GM19438 (cell line): ENCODE measurements around the gene TSC22D2.

Experiments
- ATAC-seq: cut with Tn5 transposase; IDR thresholded peaks from one replicate; pipeline ENCODE4 v1.9.1; 2021; ENCODE audit warnings: low read depth; ENCODE audit not compliant: unreplicated experiment

TSC22D2 gene

GRCh38 chr3:150408221-150409124, at the start of gene TSC22D2:
Gene TSC22D2 (plus strand): TSS chr3:150408298. CDS start chr3:150409351, 1,053 bp downstream.
- peak; percentile 55 for ATAC-seq

GRCh38 chr3:150359381-150359780, 48.7 kb upstream of the TSC22D2 start:
- no peak for ATAC-seq

DNA sequence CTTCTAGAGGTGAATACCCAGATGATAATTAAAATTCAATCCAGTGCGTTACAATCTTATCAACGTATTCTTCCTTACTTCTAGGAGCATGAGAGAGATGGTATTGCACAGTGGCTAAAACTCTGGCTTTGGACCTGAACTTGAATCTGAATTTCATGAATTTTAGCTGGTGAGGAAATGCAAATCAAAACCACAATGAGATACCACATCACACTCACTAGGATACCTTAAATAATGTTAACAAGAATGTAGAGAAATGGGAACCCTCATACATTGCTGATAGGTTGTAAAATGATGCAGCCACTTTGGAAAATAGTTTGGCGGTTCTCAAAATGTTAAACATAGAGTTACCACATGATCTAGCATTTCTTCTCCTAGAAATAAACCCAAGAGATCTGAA, 47.1 kb upstream of the TSC22D2 start:
- no peak for ATAC-seq

- no peak for ATAC-seq
These were observed 45.4 kb upstream of the TSC22D2 start for GRCh38 chr3:150362515-150363302.

GRCh38 chr3:150363420-150363819, 44.7 kb upstream of the TSC22D2 start:
- no peak for ATAC-seq

GRCh38 chr3:150365132-150365604, 42.9 kb upstream of the TSC22D2 start:
- ATAC-seq, result no peak

DNA sequence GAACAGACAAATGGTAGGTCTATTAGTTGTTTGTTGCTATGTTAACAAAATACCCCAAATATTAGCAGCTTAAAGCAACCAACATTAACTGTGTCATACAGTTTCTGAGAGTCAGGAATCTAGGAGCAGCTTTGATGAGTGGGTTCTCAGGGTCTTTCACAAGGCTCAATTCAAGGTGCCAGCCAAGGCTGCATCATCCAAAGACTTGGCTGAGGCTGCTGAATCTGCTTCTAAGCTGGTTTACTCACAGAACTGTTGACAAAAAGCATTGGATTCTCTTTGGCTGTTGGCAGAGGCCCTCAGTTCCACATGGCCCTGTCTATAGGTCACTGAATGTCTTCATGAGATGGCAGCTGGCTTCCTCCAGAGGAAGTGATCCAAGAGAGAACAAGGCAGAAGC, 40.3 kb upstream of the TSC22D2 start:
- no peak for ATAC-seq

- no peak for ATAC-seq
These were observed 37.9 kb upstream of the TSC22D2 start for GRCh38 chr3:150370122-150370602.

DNA sequence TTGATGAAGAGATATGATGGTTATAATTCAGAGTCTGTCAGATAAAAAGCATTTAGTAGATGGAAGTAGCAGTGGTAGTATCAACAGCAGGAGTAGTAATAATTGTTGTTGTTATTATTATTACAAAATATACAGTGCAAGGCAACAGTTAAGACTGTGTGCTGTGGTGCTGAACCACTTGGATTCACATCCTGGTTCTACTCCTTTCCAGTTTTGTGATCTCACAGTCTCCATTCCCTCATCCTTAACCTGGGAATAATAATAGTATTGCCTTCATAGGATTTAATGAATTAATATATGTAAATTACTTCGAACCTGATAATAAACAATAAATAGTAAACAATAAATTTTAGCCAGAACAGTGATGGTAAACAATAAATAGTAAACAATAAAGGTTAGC, 37.1 kb upstream of the TSC22D2 start:
- no peak for ATAC-seq

- no peak for ATAC-seq
These were observed 36.3 kb upstream of the TSC22D2 start for GRCh38 chr3:150371741-150372254.

- no peak for ATAC-seq
These were observed 35.8 kb upstream of the TSC22D2 start for GRCh38 chr3:150372320-150372719.

DNA sequence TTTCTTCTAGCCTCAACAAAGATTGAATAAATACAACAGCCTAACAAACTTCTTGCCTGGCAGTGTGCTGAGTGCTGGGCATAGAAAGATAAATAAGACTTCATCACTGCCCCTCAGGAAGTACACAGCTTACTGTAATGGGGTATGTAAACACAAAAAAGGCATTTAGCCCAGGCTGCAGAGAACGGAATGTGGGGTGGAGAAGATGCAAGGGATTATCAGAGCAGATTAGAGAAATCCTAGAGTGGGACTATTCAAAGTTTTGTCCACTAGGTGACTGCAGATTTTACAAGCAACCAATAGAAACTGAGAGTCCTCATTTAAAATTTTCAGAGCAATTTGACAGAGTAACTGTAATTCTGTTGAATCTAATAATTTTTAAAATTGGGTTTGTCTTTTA, 35.4 kb upstream of the TSC22D2 start:
- ATAC-seq, result no peak

- ATAC-seq, result no peak
These were observed 34.7 kb upstream of the TSC22D2 start for GRCh38 chr3:150373234-150373875.

DNA sequence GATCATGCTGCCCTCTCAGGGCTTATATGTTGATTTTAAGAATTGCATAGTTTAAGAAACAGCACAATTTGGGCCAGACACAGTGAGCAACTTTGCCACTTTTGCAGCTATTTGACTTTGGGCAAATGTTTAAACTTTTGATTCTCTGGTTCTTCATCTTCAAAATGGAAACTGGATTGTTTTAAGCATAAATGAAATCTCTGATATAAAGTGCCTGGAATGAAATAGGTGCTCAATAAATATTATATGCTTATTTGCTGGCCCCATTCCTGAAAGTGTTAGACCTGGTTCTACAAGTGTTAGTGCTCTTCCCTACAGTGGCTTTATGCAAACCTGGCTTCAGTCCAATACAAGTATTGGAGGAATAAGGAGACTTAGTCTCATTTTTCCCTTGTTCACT, 33.1 kb upstream of the TSC22D2 start:
- no peak for ATAC-seq

DNA sequence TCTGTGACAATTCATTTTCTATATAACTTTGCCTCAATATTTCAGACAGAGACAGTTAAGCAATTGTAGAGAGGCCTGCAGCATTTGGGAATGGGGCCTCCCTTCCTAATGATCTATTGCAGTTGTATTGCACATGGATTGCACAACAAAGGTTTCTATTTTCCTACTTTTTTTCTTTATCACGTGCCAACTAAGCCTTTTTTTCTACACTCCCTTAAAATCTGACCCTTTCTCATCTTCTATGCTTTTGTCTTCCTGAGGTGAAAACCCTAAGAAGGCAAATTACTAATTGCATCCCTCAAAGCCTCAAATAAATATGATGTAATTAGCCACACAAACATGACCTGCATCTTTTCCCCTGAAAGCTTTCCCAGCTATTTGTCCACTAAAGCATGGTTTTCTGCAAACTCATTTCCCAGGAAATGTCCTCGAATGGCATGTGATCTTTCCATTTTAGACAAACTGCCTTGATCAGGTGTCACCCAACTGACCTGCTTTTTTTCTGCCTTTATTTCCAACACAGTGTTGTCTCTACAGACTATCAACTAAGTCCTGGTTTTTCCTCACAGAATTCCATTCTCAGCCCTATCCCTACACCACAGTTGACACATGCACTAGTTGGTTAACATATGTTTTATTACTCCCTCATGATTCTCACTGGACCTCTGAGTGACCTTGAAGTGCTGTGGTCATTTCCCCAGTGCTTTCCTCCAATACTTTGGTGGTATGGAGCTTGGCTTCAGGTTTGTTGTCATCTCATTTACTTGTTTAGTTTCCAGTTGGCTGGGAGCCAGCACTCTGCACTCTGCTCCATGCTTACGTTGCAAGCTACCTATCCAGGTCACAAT, 31.9 kb upstream of the TSC22D2 start:
- no peak for ATAC-seq

- ATAC-seq, result no peak
These were observed 30.3 kb upstream of the TSC22D2 start for GRCh38 chr3:150377601-150378300.

DNA sequence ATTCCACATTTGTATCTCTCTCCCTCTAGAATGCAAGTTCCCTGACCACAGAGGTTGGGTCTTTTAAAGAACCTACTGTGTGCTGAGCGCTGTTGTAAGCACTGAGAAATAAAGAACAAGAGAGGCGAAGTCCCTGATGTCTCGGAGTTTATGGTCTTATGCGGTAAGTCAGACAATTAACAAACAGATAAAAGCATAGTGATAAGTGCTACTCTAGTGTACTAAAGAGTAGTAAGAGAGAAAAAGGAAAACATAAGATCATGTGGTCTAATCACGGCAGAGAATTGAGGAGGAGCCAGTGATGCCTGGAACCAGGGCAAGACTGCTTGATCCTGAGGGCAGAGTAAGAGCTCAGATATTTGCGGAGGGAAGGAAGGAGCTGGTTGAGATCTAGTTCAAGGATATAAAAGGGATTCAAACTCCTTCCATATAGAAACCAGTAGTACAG, 29.8 kb upstream of the TSC22D2 start:
- no peak for ATAC-seq

GRCh38 chr3:150379469-150379868, 28.6 kb upstream of the TSC22D2 start:
- no peak for ATAC-seq
